ENCODE measurements around the gene TUSC2. TPM values are rescaled to one million over a fixed set of nuclear protein-coding genes. Genes with fewer than 3 reads are reported as not detected.

Gene TUSC2
- total and polyA plus RNA-seq, 10 of the 15 experiments (the other 5 are each of a cell fraction or from before 2014, with no cell fraction given), result 4.0 to 73.8 (median 34.3) TPM

GRCh38 chr3:50334339-50335075 lies 6.5 kb upstream of the TUSC2 start:
- BruUV-seq (replicated peaks), result no TSS peak
- Histone ChIP-seq H4K20me1 (ENCODE audit: control insufficient read depth, insufficient read depth) (no peaks in the 10 kb centered on the region; the same call in 1 of the 2 replicates), H3K27me3 (replicated peaks in 1 of 2; ENCODE audit: control insufficient read depth in 2 of 2, insufficient read depth in 2 of 2, low read length in 1 of 2) (no peaks in the 10 kb centered on the region), H3K4me2 (ENCODE audit: control insufficient read depth, insufficient read depth) (peak overlapping the region; percentile 77), H3K9ac (ENCODE audit: control insufficient read depth, insufficient read depth, low read length) (peak overlapping the region; percentile 15; the same call in 1 of the 2 replicates), H3K9me3 (replicated peaks; ENCODE audit: control insufficient read depth, insufficient read depth, low read length) (no peaks in the 10 kb centered on the region), H3K4me3 (peak overlapping the region; percentile 28; the same call in 1 of the 2 replicates), H3K36me3 (ENCODE audit: control insufficient read depth in 2 of 2, insufficient read depth in 2 of 2, low read length in 1 of 2) (peaks cover 16 to 25% of the 10 kb centered on the region in 2 experiments), H3K4me1 (ENCODE audit: control insufficient read depth, insufficient read depth, low read length) (peaks cover 10% of the 10 kb centered on the region; the same call in 1 of the 2 replicates), H3K79me2 (ENCODE audit: control insufficient read depth, insufficient read depth, low read length) (peaks cover 64% of the 10 kb centered on the region), H2AFZ (ENCODE audit: control insufficient read depth, low read depth, low read length) (no peak overlapping the region), H3K27ac (ENCODE audit: control insufficient read depth, insufficient read depth) (no peak overlapping the region; the same call in 1 of the 2 replicates)
- POLR2A ChIA-PET, result interaction anchor here (0.5 to 1.7 kb wide), 4 partner anchors 12 to 375 kb away, joined by 3 to 6 read pairs (median 4); partner anchors contain the start of gene HYAL2
- WGBS (ENCODE audit: insufficient coverage, insufficient replicate concordance, low lambda C conversion rate, missing lambda C conversion rate), result 54% methylated on average over 5 of the region's 5 CpGs
- RAD21 ChIA-PET (ENCODE audit: unreplicated experiment), result interaction anchor here (0.5 kb wide), 1 partner anchor 135 kb away, joined by 3 read pairs; no protein-coding TSS in a partner anchor
- no peak for FAIRE-seq
- no peak for ATAC-seq
- SMC1A ChIA-PET (ENCODE audit: uncharacterized antibody, unreplicated experiment), result interaction anchor here (1.5 kb wide), 1 partner anchor 13 kb away, joined by 3 read pairs; no protein-coding TSS in a partner anchor
- in situ Hi-C loops (cut with MboI) (loop anchor here (10.0 kb wide), 1 partner anchor 1060 kb away; the partner anchor contains the start of gene RBM15B), intact Hi-C loops (cut with micrococcal nuclease; ENCODE audit: unreplicated experiment) (loop anchor here (5.0 kb wide), 2 partner anchors 37 to 97 kb away; partner anchors contain the start of genes GNAI2, HYAL3 and NAA80)
- no peak for DNase-seq (ENCODE audit: low read depth, low spot score)
- TF ChIP-seq RFX5 (IDR thresholded peaks at IDR 0.05; ENCODE audit: low read depth, low read length), result no peak
- TF ChIP-seq NR2C1 (IDR thresholded peaks at IDR 0.05), result no peak
- no peak for TF ChIP-seq PML (IDR thresholded peaks at IDR 0.05; ENCODE audit: low read length)
- no peak for TF ChIP-seq SMAD5 (IDR thresholded peaks at IDR 0.05; ENCODE audit: low read depth)
- TF ChIP-seq FOS (IDR thresholded peaks at IDR 0.05; ENCODE audit: borderline replicate concordance, extremely low read depth, insufficient read length), result no peak
- CTCF ChIA-PET, result interaction anchor here (1.5 to 10.5 kb wide), 2 partner anchors 12 to 36 kb away, joined by 5 to 72 read pairs; partner anchors contain the start of genes HYAL2, HYAL3 and NAA80
